Measurements from ENCODE around the gene TRPV4. TPM values are rescaled to one million over a fixed set of nuclear protein-coding genes. Genes with fewer than 3 reads are reported as not detected.
A peak's percentile ranks its signal among the peaks of the same experiment; 100 is the strongest.
"Not testable (repeated sequence)": the region's sequence is repeated elsewhere in the genome, so short reads cannot be mapped to it uniquely, and the experiment has no call there.

The TRPV4 gene
- total RNA-seq, 1 donor from 2014 or later = not detected

DNA sequence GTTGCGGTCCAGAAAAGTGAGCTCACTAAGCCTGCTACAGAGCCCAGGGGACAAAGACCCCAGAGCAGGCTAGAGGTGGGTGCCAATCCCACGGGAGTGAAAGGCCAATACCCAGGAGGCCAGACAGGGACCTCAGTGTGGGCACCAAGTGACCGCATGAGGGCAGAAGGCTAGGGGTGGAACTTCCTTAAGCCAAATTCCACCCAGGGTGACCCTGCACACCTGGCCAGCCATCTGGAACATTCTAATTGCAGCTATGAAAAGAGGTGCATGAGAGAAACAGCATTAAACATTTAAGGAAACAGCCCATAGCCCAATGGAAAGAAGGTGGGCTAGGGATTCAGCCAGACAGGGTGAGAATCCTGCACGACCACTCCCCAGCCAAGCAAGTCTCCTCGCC lies 27.8 kb upstream of the TRPV4 start:
- DNase-seq = no peak

DNA sequence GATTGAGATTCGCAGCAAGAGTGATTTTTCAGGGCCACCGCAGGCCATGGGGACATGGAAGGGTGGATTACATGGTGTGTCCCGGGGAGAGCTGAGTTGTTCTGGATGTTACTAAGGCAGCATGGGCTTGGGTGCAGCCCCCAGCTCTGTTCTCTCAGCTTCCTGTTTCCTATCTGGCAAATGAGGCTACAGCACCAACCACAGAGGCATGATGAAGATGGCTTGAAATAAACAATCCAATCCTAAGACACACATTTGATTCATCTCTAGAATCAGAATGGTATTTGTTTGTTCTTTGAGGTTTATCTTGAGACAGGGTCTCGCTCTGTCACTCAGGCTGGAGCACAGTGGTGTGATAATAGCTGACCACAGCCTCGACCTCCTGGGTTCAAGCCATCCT lies 25.6 kb upstream of the TRPV4 start:
- no peak for DNase-seq

DNA sequence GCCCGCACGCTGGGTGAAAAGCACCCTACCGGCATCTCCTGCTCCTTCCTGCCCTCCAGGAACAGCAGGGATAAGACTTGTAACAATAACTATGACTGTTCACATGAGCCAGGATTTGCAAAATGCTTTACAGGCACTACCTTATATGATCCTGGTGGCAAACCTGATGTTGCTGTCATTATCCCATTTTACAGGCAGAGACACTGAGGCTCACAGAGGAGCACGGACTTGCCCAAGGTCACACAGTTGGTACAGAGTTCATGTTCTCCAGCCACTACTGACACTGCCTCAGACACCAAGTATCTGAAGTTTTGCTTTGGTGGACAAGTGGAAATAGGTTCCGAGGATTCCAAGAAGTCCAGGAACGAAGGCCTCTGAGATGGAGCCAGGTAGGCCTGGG lies 24.5 kb upstream of the TRPV4 start:
- DNase-seq = no peak

DNA sequence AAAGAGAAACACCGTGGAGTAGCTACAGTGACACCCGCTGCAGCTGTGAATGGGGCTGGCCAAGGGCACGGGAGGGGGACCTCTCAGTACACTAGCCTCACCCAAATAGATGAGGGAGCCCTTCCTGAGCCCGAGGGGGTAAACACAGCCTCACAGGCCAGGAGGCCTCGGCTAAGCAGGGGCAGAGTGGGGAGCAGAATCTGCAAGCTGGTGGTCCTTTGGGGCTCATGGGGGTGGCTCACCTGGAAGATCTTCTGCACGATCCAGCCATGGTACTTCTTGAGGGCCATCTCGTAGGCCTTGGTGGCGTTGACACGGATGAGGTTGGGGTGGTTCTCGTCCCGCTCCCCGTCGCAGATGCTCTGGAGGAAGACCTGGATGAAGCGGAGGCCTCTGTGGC lies 22.2 kb upstream of the TRPV4 start:
- no peak for DNase-seq

DNA sequence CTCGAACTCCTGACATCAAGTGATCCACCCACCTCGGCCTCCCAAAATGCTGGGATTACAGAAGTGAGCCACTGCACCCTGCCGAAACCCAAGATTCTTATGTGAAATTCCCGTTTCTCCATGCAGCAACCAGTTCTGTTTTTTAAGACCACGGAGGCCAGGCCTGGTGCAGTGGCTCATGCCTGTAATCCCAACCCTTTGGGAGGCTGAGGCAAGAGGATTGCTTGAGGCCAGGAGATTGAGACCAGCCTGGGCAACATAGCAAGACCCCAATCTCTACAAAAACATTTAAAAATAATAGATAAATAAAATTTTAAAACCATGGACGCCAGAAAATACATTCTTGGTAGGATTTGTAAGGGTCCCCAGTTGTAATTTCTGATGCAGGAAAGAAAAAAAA lies 17.3 kb upstream of the TRPV4 start:
- not testable (repeated sequence) for DNase-seq

DNA sequence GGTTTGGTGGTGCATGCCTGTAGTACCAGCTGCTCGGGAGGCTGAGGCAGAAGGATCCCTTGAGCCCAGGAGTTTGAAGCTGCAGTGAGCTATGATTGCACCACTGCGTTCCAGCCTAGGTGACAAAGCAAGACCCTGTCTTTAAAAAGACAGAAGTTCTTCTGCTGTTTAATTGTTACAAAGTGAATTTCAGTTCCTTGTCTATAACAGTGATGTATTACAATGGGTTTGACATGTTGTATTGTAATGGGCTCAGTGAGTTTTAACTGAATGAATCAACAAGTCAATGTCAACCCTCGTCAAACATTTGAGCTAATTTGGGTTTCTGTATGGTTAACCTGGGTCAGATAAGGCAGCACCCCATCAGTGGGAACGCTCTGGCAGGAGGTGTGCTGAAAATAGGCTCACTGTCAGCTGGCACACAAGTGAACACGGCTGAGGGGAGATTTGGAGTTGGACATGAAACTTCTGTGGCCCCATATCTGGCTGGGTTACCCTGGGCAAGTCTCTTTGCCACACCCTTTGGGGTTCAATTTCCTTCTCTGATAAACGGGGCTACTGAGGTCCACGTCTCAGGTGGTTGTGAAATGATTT lies 14.0 kb upstream of the TRPV4 start:
- no peak for DNase-seq

DNA sequence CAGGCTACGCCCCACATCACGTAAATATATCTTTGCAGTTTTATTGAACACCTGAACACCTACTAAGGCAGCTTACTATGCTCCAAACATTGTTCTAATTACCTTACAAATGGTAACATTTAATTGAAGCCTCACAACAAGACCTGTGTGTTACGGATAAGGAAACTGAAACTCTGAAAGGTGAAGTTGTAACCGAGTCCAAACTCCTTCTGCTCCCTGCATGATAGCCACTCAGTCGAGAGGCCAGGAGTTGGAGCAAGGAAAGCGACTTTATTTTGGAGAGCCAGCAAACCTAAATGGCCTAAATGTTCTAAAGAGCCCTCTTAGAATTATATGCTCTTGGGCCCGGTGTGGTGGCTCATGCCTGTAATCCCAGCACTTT lies 12.6 kb upstream of the TRPV4 start:
- no peak for DNase-seq

DNA sequence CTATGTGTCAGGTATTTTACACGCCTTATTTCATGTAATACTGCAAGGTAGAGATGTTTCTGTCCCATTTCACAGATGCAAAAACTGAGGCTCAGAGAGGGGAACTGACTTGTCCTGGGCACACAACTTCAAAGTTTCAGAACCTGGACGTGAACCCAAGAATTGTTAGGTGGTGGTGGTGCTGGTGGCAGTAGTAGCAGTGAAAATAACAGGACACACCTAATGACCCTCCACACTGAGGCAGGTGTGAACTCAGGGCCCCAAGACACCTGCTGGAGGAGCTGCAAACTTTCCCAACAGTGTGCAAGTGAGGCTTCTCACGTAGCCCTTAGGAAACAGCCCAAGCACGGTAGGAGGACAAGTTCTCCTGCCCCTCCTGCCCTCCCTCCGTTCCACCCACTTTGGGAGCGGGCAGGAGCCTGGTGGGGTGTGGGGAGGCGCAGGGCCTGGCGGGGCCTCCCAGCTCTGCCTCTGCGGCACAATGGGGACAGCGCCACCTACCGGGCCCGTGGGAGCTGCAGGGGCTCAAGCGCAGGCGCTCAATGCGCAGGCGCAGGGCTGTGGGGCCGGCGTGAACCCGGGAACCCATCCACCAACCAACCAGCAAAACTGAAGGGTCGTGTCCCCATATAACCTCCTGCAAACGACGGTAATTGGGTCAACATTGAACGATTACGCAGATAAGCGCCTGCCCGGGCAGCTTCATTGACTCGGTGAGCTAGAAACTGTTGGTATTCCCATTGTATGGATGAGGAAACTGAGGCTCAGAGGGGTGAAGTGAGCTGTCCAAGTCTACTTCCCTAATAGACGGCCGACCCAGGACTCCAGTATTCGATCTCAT lies 12.0 kb upstream of the TRPV4 start:
- peak; percentile 69 for DNase-seq

DNA sequence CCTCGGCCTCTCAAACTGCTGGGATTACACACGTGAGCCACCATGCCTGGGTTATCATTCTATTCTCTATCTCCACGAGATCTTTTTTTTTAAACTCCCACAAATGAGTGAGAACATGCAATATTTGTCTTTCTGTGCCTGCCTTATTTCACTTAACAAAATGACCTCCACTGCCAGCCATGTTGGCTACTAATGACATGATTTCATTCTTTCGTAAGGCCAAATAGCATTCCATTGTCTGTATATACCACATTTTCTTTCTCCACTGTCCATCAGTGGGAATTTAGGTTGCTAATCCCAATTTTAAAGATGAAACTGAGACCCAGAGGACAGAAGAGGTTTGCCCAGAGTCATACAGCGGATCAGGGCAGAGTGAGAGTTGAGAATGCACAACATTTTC lies 10.9 kb upstream of the TRPV4 start:
- DNase-seq = no peak

DNA sequence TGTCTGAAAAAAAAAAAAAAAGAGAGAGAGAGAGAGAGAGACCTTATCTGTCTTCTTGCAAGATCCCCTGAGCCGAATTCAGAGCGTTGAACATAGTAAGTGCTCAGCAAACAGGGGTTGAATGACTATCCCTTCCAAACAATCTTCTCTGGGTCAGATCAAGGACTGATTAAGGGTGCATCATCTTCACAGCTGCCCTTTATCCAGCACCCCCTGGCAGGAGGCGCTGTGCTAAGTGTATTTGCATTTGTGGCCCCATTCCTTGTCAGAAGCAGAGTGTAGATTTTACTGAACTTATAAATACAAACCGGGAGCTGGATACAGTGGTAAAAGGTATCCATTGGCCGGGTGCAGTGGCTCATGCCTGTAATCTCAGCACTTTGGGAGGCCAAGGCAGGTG lies 8.8 kb upstream of the TRPV4 start:
- DNase-seq = no peak

DNA sequence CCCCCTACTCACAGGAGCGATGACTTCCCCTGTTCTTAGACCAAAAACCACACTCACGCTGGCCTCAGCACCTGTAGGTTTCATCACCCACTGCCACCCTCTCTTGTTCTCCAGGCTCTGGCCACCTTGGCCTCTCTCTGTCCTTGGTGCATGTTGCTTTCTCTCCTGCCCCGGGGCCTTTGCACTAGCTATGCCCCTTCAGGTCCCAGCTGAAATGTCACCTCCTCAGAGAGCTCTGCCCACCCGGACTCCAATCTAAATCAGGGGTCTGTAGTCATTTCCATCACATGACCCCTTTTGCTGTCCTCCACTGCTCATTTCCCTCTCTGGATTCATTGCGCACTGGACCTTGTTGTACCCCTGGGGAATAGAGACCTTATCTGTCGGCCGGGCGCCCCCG lies 8.2 kb upstream of the TRPV4 start:
- DNase-seq = no peak

DNA sequence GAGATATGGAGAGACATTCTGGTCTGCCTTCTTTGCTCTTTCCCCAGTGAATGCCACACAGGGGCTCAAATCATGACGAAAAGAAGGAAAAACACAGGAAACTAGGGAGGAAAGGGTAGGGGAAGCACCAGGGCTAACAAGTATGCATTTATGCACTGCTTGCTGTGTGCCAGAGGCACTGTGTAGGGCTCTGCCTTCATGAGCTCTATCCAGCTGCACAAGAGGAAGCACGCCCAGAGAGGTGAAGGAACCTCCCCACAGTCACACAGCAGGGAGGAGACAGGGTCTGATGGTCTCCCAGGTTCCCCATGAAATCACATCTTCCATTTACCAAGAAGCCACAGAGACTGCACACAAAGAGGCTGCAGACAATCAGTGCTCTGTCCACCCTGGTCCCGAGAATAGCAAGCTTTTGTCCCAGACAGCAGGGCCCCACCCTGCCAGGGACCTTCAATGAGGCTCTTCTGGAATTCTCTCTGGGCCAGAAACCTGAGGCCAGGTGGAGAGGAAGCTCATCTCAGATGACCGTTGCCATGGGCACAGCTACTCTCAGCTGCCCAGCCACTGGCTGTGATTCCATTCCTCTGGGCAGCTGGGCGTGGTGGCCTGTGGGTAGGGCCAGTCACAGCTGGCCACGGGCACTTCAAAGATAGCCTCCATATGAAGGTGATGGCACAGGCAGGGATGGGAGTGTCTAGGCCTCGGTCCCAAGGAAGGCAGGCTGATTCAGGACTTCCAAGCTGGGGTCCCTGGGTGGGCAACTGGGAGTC lies 7.3 kb upstream of the TRPV4 start:
- no peak for DNase-seq

DNA sequence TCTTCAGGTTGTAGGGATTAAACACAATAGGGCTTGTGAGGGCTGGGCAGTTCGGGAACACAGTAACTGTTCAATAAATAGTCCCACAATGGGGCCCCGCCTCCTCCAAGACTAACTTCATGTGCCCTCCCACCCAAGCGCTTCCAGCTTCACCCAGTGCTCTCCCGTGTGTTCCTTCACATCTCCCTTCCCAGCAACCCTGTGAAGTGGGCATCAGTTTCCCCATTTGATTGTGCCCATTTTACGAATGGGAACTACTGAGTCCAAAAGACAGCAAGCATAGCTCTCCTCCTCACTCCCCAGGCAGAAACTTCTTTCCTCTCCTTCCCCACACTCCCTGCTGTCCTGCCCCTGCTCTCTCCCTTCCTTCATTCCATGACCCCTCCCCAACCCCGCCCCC lies 6.2 kb upstream of the TRPV4 start:
- DNase-seq = no peak

DNA sequence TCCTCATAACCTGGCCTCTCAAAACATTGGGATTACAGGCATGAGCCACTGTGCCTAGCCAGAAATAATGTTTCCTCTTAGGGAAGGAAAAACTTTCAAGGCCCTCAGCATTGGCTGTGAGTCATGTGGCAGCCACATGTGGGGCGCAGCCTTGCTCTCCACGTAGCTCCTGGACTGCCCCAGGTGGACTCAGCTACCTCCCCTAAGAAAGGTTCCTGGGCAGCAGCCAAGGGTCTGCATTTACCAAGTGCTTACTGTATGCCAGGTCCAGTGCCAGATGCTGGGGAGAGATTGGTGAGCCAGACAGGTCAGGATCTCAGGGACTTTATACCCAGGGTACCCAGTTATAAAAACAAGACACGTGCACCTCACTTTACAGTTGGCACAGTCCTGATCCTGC lies 3.7 kb upstream of the TRPV4 start:
- DNase-seq = no peak

DNA sequence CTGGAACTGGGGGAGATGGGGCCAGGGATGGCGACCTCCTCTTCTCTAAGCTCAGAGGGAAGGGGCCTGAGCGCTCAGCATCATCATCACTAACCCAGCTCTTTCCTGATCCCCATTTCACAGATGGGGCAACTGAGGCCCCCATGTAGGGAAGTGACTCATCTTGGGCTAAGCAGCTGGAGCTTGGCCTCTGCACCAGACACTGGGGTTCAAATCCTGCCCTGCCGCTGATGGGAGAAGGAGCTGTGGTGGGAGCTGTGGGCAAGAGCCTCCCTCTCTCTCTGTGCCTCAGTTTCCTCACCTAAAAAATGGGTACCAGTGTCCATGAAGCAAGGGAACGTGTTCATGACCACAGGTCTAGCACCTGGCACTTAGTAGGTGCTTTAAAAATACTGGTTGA lies 2.6 kb upstream of the TRPV4 start:
- no peak for DNase-seq

DNA sequence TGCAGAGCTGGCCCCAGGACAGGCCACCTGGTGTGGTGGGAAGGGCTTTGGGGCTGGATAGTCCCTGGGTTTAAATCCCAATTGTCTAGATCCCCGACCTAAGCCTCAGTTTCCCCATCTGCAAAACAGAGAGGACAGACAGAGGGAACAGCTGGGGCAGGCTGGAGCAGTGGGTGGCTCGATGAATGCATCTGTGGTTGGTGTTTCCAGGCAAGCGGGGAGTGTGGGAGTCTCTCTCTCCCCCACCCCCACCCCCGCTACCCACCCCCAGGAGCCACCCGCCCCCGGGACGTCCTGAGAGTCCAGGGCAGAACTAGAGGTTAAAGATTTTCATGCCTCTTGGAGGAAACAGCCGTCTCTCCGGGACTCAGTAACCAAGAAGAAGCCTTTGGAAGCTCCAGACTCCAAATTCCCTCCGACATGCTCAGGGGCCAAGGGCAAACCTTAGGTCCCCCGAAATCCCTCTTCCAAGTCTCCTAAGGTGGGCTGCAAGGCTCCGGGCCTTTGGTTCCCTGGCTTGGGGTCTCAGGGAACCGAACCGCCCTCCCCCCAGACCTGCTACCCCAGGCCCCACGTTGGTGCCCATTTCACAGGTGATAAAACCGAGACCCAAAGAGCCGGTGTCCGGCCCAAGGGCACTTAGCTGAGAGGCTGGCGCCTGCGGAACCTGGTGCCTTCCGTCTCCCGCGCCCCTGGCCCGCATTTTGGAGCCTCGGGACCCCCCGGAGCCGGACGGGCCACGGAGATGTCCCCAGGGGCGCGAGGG lies 474 bp downstream of the TRPV4 start:
- no peak for DNase-seq

DNA sequence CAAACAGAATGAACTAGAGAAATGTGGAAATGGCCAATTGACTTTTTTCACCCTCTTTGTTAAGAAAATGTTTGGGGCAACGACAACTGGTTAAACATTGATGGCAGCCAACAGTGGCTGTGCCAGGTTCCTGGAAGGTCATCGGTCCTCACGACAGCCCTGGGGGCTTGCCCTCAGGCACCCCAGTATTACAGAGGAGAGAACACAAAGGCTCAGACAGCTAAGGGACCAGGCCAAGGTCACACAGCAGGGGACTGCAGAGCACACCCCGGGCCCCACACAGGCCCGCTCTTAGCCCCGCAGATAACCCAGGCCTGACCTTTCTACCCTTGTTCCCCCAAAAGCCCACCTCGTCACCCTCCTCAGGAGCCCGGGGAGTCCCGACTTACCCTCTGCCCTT lies 1.3 kb downstream of the TRPV4 start:
- no peak for DNase-seq

DNA sequence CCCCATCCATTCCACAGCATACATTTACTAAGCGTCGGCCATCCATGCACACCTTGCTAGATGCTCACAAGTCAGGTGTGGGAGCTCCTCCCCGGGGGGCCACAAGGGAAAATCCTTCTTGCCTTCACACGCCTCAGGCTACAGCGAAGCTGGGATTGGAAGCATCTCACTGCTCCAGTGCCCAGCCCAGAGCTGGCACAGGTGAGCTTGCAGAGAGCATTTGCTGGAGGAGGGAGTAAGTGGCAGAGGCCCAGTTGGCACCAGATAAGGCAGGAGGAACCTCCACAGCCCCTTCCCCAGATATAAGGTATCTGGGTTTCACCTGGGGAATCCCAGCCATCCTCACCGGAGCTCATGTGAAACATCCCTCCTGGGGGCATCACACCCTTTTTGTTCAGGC lies 1.8 kb downstream of the TRPV4 start:
- no peak for DNase-seq

DNA sequence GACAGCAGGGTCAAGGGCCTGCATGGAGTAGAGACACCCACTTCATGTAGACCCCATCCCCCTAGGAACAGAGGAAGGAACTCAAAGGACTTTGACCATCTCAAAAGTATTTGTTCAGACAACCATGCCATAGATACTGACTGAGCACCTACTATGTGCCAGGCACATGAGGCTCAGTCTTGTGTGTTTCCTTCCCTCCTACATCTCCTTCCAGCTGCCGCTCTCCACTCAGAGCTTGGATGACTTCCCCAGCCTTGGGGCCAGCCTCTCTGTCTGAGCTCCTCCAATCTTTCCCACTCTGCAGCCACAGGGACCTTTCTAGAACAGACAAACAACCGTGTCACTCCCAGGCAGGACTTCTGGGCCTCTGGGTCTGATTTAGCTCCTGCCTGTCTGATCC lies 2.5 kb downstream of the TRPV4 start:
- DNase-seq = no peak

DNA sequence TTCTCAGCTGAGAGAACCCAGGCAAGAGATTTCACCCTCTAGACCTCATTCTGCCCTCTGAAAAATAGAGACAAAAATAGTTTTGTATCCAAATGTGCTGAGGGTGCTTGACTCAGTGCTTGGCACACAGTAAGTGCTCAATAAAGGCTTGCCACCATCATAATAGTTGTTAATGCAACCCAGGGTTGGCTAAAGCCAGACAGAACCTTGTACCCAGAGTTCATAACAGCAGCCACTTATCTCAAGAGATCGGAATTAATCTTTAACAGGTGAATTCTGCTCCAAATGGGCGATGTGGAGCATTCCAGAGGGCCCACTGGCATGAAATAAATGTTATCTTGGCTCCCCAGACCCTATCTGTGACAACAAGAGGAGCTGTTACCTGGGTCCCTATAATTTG lies 2.9 kb downstream of the TRPV4 start:
- DNase-seq = no peak

DNA sequence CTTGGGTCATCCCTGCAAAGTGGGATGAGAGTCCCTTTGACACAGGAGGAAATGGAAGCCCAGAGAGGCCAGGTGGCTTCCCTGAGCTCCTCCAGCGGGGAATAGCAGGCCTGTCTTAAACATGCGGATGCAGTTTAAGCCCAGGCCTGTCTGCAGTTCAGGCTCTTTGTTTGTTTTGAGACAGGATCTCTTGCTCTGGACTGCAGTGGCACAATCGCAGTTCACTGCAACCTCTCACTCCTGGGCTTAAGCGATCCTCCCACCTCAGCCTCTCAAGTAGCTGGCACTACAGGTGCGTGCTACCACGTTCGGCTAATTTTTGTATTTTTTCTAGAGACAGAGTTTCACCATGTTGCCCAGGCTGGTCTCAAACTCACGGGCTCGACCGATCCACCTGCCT lies 3.5 kb downstream of the TRPV4 start:
- DNase-seq = no peak

DNA sequence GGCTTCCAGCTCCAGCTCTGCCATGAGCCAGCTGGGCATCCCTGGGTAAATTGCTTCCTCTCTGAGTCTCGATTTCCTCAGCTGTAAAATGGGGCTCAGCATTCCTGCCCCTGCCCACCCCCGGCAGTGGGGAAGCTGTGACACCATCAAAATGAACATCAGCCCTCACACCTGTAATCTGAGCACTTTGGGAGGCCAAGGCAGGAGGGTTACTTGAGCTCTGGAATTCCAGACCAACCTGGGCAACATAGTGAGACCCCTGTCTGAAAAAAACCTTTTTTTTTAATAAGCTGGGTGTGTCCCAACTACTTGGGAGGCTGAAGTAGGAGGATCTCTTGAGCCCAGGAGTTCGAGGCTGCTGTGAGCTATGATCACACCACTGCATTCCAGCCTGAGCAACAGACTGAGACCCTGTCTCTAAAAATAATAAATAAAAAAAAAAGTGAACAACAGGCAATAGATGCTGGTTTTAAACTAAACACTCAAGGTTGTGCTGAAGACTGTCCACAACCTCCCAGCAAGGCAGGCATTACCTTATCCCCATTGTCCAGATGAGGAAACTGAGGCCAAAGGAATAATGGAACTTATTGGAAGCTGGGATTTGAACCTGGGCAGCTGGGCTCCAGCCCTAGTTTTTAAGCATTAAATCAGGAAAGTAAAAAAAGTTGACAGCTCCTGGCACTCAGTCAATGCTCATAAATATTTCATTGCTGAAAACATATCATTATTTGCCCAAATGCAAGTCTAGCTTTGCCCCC lies 4.3 kb downstream of the TRPV4 start:
- DNase-seq = no peak
